ENCODE results near the gene IRF4.

The IRF4 gene

DNA sequence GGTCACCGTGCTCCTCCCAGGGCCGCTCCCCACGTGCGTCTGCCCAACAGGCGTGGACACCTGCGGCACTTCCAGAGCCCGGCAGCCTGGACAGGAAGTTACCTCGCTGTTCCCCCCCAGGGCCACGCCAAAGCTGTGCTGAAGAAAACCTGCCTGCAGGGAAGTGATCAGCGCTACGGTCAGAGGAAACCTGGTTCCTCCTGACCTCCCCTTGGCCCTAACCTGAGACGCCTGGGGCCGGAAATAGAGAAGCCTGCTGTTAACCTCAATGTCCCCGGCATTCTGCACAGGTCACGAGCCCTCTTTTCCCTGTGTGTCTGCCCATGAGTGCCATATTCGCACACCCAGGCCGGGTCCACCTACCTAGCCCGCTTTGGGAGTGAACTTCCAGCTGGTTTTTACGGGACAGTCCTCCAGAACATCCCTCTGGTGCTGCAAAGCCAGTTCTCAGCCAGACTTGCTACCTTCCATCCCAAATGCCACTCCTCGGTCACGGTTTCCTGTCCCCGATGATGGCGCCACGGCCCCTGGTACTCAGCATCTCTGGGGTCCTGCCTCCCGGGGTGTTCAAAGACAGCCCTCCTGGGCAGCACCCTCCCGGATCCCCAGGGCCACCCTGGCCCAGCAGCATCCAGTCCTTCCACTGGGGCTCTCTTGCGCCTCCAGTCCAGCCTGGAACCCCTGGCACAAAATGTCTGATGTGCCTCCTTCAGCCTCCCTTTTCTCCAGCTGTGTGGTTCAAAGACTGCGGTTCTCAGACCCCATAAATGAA is 12.0 kb upstream of the IRF4 start:
- H3K9ac ChIP-seq (ENCODE audit: low read length): no peak overlapping the region
- H3K4me3 ChIP-seq (ENCODE audit: low read length): no peak overlapping the region
- H3K4me1 ChIP-seq (ENCODE audit: control insufficient read depth, insufficient read depth, low read length): no peaks in the 10 kb centered on the region
- no peak for DNase-seq (ENCODE audit: low read depth)
- H3K36me3 ChIP-seq (ENCODE audit: control insufficient read depth, insufficient read depth, low read length, severe bottlenecking): no peaks in the 10 kb centered on the region
- H3K27me3 ChIP-seq (replicated peaks; ENCODE audit: control insufficient read depth, insufficient read depth, low read length): peaks cover 47% of the 10 kb centered on the region
- H3K9me3 ChIP-seq (ENCODE audit: control insufficient read depth, low read length): no peaks in the 10 kb centered on the region

DNA sequence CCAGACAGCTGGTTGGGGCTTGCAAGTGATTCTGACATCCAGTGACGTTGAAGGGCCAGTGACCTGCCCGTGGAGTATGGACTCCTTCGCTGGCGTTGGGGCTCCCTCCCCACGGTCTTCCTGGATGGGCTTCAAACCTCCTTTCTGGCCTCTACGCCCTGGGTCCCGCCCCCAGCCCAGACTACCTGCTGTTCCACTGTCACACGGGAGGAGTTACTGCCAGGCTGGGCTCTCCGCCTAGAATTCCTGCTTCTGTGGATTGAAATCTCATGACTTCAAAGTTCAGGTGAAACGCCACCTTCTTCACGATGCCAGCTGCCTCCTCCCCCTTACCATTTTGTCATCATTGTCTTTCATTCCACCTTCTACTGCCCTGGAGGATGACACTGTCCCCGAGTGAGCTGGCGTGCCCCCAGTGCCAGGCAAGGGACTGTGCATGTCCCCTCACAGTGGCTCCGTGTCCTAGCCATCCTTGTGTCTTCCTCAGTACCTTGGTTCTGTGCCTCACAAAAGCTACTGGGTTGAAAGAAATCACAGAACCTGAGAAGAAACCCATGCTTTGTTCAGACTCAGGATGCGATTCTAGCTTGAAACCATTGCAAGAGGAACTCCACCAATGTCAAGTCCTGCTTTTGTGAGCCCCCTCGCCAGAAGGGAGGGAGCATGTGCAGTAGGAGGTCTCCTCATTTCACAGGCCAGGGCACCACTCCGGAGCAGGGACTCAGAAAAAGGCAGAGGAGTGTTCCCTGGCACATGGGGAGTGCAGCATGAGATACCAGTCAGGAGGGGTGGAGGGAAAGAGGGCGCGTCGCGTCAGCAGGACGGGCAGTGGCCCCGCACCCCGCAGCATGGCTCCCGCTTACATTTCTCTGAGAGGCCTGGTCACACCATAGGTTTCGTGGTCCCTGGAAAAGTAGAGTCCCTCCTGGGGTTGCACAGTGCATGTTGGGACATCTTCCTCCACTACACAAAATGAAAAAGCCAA is 11.0 kb upstream of the IRF4 start:
- no peaks in the 10 kb centered on the region for H3K4me1 ChIP-seq (ENCODE audit: control insufficient read depth, insufficient read depth, low read length)
- no peaks in the 10 kb centered on the region for H3K36me3 ChIP-seq (ENCODE audit: control insufficient read depth, insufficient read depth, low read length, severe bottlenecking)
- H3K4me3 ChIP-seq (ENCODE audit: low read length): no peak overlapping the region
- no peak for DNase-seq (ENCODE audit: low read depth)
- no peak overlapping the region for H3K9ac ChIP-seq (ENCODE audit: low read length)
- H3K27me3 ChIP-seq (replicated peaks; ENCODE audit: control insufficient read depth, insufficient read depth, low read length): peaks cover 44% of the 10 kb centered on the region
- H3K9me3 ChIP-seq (ENCODE audit: control insufficient read depth, low read length): no peaks in the 10 kb centered on the region

DNA sequence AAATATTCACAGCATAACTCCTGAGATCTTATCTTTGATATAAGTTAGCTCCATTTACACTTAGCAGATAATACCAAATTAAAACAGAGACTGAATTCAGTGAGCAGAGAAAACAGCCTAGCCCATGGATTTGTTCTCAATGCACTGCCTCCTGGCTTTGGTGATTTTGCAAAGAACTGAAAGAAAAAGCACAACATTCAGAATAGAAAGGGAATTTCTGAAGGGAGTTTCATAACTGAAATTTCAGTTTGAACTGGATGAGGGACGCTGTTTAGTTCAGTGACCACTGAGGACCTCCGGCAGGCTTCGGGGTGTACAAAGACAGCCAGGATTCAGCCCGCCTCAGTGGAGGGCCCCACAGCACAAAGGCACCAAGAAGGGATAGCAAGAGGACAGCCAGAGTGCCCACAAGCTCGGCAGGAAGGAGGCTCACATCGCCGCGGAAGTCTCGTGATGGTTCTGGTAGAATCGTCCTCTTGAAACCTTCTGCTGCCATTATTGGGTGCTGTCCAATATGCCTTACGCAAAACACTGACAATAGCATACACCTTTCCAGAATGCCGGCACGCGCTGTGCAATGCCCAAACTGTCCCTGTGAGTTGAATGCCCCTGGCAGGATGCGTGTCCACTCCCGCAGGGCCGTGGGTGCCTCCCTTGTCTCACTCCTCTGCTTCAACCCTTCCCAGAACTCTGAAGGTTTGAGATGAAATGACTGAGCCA is 9.7 kb upstream of the IRF4 start:
- peaks cover 44% of the 10 kb centered on the region for H3K27me3 ChIP-seq (replicated peaks; ENCODE audit: control insufficient read depth, insufficient read depth, low read length)
- no peak overlapping the region for H3K9ac ChIP-seq (ENCODE audit: low read length)
- H3K36me3 ChIP-seq (ENCODE audit: control insufficient read depth, insufficient read depth, low read length, severe bottlenecking): no peaks in the 10 kb centered on the region
- H3K4me1 ChIP-seq (ENCODE audit: control insufficient read depth, insufficient read depth, low read length): peaks cover 2% of the 10 kb centered on the region
- no peaks in the 10 kb centered on the region for H3K9me3 ChIP-seq (ENCODE audit: control insufficient read depth, low read length)
- no peak overlapping the region for H3K4me3 ChIP-seq (ENCODE audit: low read length)
- DNase-seq (ENCODE audit: low read depth): no peak

DNA sequence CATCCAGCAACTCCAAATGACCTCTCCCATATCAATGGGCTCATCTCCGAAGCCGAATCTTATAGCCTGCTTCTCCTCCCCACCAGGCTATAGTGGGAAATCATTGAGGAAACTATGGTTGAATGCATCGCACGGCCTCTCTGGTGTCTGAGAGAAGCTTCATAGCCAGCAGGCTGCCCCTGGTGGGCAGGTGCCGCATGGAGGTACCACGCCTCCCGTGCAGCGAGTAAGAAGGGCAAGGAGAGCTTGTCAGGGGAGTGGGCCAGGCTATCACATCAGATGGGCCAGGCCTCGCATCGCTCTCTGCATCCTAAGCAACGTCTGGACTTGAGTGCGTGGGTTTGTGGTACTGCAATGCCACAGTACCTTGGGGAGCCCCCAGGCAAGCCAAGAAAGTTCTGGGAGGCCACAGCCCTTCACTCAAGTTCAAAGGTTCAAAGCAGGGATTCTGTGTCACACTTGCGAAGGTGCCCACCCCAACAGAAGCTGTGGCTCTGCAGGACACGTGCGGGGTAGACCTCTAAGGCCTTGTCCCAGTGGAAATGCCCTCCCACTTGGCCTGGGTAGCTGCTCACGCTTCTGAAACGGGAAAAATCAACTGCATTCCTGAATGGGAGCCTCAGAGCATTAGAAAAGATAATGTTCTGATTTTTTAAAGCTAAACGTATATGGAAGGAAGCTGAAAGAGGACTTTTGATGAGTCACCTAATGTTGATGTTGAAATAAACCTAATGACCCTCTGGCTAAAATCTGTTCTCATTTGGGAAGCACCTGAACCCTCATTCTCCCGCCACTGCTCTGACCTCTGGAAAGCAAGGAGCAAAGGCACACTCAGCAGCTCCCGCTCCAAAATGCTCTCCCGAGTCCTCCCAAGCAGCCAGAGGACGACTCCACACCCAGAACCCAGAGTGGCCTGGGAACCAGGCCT is 8.4 kb upstream of the IRF4 start:
- Histone ChIP-seq H3K4me3 (ENCODE audit: low read length) (no peak overlapping the region), H3K9ac (ENCODE audit: low read length) (no peak overlapping the region), H3K9me3 (ENCODE audit: control insufficient read depth, low read length) (no peaks in the 10 kb centered on the region), H3K4me1 (ENCODE audit: control insufficient read depth, insufficient read depth, low read length) (peaks cover 14% of the 10 kb centered on the region), H3K27me3 (replicated peaks; ENCODE audit: control insufficient read depth, insufficient read depth, low read length) (peaks cover 41% of the 10 kb centered on the region), H3K36me3 (ENCODE audit: control insufficient read depth, insufficient read depth, low read length, severe bottlenecking) (no peaks in the 10 kb centered on the region)
- DNase-seq (ENCODE audit: low read depth): no peak

DNA sequence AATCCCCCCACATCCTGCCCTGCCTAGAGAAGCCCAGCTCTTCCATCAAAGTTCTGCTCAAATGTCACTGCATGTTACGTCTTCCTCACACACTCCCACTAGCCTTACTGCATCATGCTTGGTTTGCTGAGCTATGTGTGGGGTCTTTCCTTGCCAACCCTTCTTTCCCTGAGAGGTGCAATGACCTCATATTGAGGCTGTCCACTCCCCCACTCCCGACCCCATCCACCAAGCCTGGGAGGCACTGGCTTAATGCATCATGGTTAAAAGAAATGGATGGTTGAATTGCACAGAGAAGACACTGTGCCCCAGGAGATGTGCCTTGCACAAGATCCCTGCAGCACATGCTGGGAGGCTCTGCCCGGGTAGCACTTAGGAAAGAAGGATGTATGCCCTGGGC is 7.7 kb upstream of the IRF4 start:
- H3K4me1 ChIP-seq (ENCODE audit: control insufficient read depth, insufficient read depth, low read length): peaks cover 21% of the 10 kb centered on the region
- H3K27me3 ChIP-seq (replicated peaks; ENCODE audit: control insufficient read depth, insufficient read depth, low read length): peaks cover 34% of the 10 kb centered on the region
- no peak overlapping the region for H3K4me3 ChIP-seq (ENCODE audit: low read length)
- no peaks in the 10 kb centered on the region for H3K36me3 ChIP-seq (ENCODE audit: control insufficient read depth, insufficient read depth, low read length, severe bottlenecking)
- no peaks in the 10 kb centered on the region for H3K9me3 ChIP-seq (ENCODE audit: control insufficient read depth, low read length)
- H3K9ac ChIP-seq (ENCODE audit: low read length): no peak overlapping the region
- no peak for DNase-seq (ENCODE audit: low read depth)

DNA sequence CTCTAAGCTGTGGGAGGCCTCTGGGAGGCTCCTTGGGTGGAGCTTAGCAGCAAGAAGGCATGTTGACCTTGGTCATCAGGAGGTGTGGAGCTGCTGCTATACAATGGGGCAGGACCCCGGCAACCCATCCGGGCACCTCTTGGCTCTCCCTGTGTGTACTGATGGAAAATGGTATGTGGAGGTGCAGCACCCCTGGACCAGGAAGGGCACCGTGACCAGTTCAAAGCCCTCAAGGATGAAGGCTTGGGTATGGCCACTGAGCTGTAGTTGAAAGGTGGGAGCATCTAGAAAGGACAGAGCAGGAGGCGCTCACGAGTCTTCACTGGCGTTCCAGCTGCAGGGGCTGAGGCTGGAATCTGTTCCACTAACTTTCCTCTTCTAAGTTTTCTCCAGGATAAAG is 6.7 kb upstream of the IRF4 start:
- no peak for DNase-seq (ENCODE audit: low read depth)
- no peak overlapping the region for H3K4me3 ChIP-seq (ENCODE audit: low read length)
- H3K27me3 ChIP-seq (replicated peaks; ENCODE audit: control insufficient read depth, insufficient read depth, low read length): peaks cover 28% of the 10 kb centered on the region

DNA sequence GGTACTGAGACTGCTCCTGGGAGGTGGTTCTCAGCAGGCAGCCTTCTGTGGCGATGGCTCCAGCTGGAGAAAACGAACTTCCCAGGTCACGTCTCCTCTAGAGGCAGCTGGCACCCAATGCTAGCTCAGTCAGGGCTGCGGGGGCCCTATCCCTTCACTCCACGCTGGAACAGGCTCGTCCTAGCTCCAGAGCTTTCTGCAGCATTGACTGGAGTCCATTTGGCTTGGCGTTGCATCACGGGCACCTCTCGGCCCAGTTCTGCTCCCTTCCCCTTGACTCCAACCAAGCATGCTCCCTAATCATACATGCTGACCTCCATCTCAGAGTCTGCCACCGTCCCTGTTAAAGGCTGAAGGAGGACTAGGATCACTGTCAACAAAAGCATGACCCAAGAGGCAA is 5.9 kb upstream of the IRF4 start:
- H3K27me3 ChIP-seq (replicated peaks; ENCODE audit: control insufficient read depth, insufficient read depth, low read length): peaks cover 26% of the 10 kb centered on the region
- no peaks in the 10 kb centered on the region for H3K36me3 ChIP-seq (ENCODE audit: control insufficient read depth, insufficient read depth, low read length, severe bottlenecking)
- H3K9ac ChIP-seq (ENCODE audit: low read length): no peak overlapping the region
- no peak overlapping the region for H3K4me3 ChIP-seq (ENCODE audit: low read length)
- peaks cover 23% of the 10 kb centered on the region for H3K4me1 ChIP-seq (ENCODE audit: control insufficient read depth, insufficient read depth, low read length)
- no peak for DNase-seq (ENCODE audit: low read depth)
- no peaks in the 10 kb centered on the region for H3K9me3 ChIP-seq (ENCODE audit: control insufficient read depth, low read length)

More for the DNA sequence above, 6.7 kb upstream of the IRF4 start:
- H3K9me3 ChIP-seq (ENCODE audit: control insufficient read depth, low read length): no peaks in the 10 kb centered on the region
- H3K9ac ChIP-seq (ENCODE audit: low read length): no peak overlapping the region
- peaks cover 23% of the 10 kb centered on the region for H3K4me1 ChIP-seq (ENCODE audit: control insufficient read depth, insufficient read depth, low read length)
- H3K36me3 ChIP-seq (ENCODE audit: control insufficient read depth, insufficient read depth, low read length, severe bottlenecking): no peaks in the 10 kb centered on the region

DNA sequence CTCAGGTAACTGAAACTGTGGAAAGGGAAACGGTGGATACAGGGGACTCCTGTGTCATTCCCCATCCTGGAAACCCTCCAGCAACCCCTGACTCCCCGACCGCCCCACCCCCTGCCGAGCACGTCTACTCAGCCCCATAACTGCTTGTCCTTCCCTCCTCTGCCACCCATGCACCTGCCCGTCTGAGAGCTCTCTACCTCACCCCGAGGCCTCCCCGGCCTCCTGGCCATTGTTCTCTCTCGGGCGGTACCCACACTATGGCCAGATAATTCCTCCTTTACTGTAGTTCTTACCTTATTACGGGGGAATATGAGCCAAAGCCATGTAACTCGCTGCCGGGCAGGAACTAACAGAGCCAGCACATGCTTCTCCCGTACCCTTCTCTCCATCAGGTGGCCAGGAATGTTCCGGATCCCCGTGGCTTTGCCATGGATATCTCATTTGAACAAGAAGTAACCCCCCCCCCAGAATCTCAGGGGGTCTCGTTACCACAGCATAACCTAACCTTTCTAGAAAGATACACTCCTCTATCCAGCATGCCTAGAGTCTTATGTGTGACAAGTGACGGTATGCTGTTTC is 4.8 kb upstream of the IRF4 start:
- no peaks in the 10 kb centered on the region for H3K36me3 ChIP-seq (ENCODE audit: control insufficient read depth, insufficient read depth, low read length, severe bottlenecking)
- H3K9ac ChIP-seq (ENCODE audit: low read length): no peak overlapping the region
- H3K4me1 ChIP-seq (ENCODE audit: control insufficient read depth, insufficient read depth, low read length): peaks cover 27% of the 10 kb centered on the region
- no peak for DNase-seq (ENCODE audit: low read depth)
- no peaks in the 10 kb centered on the region for H3K9me3 ChIP-seq (ENCODE audit: control insufficient read depth, low read length)
- no peak overlapping the region for H3K4me3 ChIP-seq (ENCODE audit: low read length)
- peaks cover 14% of the 10 kb centered on the region for H3K27me3 ChIP-seq (replicated peaks; ENCODE audit: control insufficient read depth, insufficient read depth, low read length)

DNA sequence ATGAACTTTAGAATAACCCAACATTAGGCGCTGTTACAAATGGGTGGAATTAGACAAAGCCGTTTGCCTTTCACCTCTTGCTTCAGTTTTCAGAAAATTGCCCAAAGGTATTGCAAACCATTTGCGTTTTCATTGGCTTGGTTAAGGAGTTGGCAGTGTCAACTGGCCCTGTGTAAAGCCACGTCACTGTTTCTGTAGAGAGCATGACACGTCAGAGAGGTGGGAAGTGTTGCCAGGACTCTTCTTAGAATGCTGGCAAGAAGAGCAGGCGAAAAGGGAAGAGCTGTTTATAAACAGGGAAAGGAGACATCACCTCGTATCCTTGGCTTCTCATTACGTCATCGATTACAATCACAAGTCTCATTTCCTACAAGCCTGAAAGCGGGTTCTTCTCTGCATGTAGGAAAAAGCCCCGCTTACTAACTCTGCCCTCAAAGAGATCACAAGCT is 4.2 kb upstream of the IRF4 start:
- no peak overlapping the region for H3K9ac ChIP-seq (ENCODE audit: low read length)
- H3K4me3 ChIP-seq (ENCODE audit: low read length): no peak overlapping the region
- H3K27me3 ChIP-seq (replicated peaks; ENCODE audit: control insufficient read depth, insufficient read depth, low read length): peaks cover 13% of the 10 kb centered on the region
- H3K4me1 ChIP-seq (ENCODE audit: control insufficient read depth, insufficient read depth, low read length): peaks cover 32% of the 10 kb centered on the region
- no peaks in the 10 kb centered on the region for H3K36me3 ChIP-seq (ENCODE audit: control insufficient read depth, insufficient read depth, low read length, severe bottlenecking)
- H3K9me3 ChIP-seq (ENCODE audit: control insufficient read depth, low read length): no peaks in the 10 kb centered on the region
- DNase-seq (ENCODE audit: low read depth): no peak

DNA sequence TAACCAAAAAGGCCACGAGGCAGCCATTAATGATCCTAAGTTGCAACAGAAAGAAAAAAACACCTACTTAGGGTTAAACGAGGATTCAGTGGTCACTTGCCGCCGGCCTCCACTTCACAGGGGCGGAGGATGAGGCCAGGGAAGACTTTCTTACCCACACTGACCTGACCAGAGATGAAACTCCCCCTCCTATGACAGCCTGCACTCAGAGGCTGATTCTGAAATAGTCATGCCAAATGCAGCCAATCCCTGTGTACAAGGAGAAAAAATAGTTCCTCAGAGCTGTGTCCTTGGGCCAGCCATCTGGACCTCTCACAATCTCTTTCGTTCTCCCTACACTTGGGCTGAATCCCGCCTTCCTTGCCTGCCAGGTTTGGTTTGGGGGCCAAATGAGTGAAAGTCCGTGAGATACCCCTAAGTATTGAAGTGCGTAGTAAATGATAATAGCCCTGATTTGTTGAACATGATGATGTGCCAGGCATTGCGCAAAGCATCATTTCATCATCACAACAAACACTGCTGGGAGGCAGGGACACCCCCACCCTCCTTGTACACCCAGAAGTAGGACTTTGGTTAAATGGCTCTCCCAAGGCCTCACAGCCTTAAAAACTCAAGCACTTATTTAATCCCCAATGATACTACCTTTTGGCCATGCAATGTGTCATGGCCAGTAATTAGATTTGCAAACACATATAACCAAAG is 3.2 kb upstream of the IRF4 start:
- peak overlapping the region; percentile 53 for H3K4me3 ChIP-seq (ENCODE audit: low read length)
- H3K27me3 ChIP-seq (replicated peaks; ENCODE audit: control insufficient read depth, insufficient read depth, low read length): peaks cover 13% of the 10 kb centered on the region

More for the DNA sequence above, 3.2 kb upstream of the IRF4 start:
- H3K9ac ChIP-seq (ENCODE audit: low read length): no peak overlapping the region
- no peaks in the 10 kb centered on the region for H3K9me3 ChIP-seq (ENCODE audit: control insufficient read depth, low read length)
- no peak for DNase-seq (ENCODE audit: low read depth)
- H3K36me3 ChIP-seq (ENCODE audit: control insufficient read depth, insufficient read depth, low read length, severe bottlenecking): no peaks in the 10 kb centered on the region
- peaks cover 32% of the 10 kb centered on the region for H3K4me1 ChIP-seq (ENCODE audit: control insufficient read depth, insufficient read depth, low read length)

Data from adipocyte (in vitro differentiated cells).